ENCODE data around the gene TSPO2.

The TSPO2 gene

DNA sequence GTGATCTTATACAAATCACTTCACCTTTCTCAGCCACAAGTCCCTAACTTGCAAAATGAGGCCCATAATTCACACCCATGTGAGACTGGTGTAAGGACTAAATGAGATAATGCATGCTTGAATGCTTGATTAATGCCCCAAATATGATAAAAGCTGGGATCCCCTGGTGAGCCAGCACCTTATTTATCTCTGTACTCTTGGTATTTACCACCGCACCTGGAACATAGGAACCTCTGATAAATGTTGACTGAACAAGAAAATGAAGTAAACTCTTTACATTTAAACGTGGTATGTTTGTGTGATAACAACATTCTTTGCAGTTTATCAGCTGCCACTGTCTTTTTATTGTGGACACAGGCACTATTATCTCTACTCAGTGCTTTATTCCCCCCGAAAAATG is 8.3 kb downstream of the TSPO2 start:
- H3K4me2 ChIP-seq (ENCODE audit: low read length) = no peak overlapping the region
- H4K8ac ChIP-seq (ENCODE audit: low read depth, low read length) = no peak overlapping the region
- H2BK120ac ChIP-seq (ENCODE audit: insufficient read depth, low read length, poor library complexity) = no peak overlapping the region
- H3K27me3 ChIP-seq (ENCODE audit: insufficient read depth, low read length) = no peaks in the 10 kb centered on the region
- no peak overlapping the region for H3K9ac ChIP-seq (ENCODE audit: low read length)
- no peaks in the 10 kb centered on the region for H3K79me2 ChIP-seq (ENCODE audit: control insufficient read depth, insufficient read depth, low read length, poor library complexity)
- no peak overlapping the region for H2BK5ac ChIP-seq (ENCODE audit: low read depth, low read length, poor library complexity)
- H4K12ac ChIP-seq (ENCODE audit: low read depth, low read length) = no peak overlapping the region
- H3K23ac ChIP-seq (ENCODE audit: low read length) = no peak overlapping the region
- H3K79me1 ChIP-seq (ENCODE audit: low read length) = peaks cover 14% of the 10 kb centered on the region
- H3K4me1 ChIP-seq (ENCODE audit: control insufficient read depth in 1 of 2, insufficient read depth in 2 of 2, low read length in 2 of 2) = peaks cover 22 to 29% of the 10 kb centered on the region in 2 experiments
- no peak overlapping the region for H2AK5ac ChIP-seq (ENCODE audit: low read length)
- WGBS (ENCODE audit: extremely low coverage, insufficient coverage, insufficient read length) = no CpG with 5 or more reads among the region's 3 CpGs
- H3K18ac ChIP-seq (ENCODE audit: low read length) = no peak overlapping the region
- H3K4ac ChIP-seq (ENCODE audit: low read depth, low read length) = no peak overlapping the region
- H3K14ac ChIP-seq (ENCODE audit: low read length) = no peak overlapping the region
- peak; percentile 40 to 77 for DNase-seq
- H4K91ac ChIP-seq (ENCODE audit: low read depth, low read length) = no peak overlapping the region
- H3K4me3 ChIP-seq (ENCODE audit: low read depth, low read length) = no peak overlapping the region
- no peak overlapping the region for H2BK12ac ChIP-seq (ENCODE audit: low read length)
- no peak overlapping the region for H3K27ac ChIP-seq (ENCODE audit: low read depth, low read length)
- H3K9me3 ChIP-seq (ENCODE audit: insufficient read depth, low read depth, low read length) = no peaks in the 10 kb centered on the region
- no peak overlapping the region for H2AFZ ChIP-seq (ENCODE audit: insufficient read depth, low read length, poor library complexity)
- H3K36me3 ChIP-seq (ENCODE audit: control insufficient read depth in 1 of 2, insufficient read depth in 2 of 2, low read length in 2 of 2) = no peaks in the 10 kb centered on the region

DNA sequence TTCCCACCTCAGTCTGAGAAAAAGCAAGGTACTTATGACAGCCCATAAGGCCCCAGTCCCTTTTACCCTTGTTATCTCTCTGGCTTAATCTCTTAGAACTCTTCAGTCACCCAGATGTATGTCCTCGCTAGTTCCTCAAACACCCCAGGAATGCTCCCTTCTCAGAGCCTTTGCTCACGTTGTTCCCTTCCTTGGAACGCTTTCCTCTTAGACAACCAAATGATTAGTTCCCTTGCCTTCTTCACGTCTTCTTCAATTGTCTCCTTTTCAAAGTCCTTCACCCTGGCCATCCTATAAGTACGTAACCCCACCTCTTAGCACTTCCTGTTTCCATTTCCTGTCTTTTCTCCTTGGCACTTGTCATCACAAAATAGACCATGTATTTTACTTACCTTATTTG is 9.6 kb downstream of the TSPO2 start:
- no peak overlapping the region for H3K23ac ChIP-seq (ENCODE audit: low read length)
- WGBS (ENCODE audit: extremely low coverage, insufficient coverage, insufficient read length) = no CpG with 5 or more reads among the region's 5 CpGs
- no peak overlapping the region for H3K18ac ChIP-seq (ENCODE audit: low read length)
- H2AK5ac ChIP-seq (ENCODE audit: low read length) = no peak overlapping the region
- H4K12ac ChIP-seq (ENCODE audit: low read depth, low read length) = no peak overlapping the region
- no peaks in the 10 kb centered on the region for H3K36me3 ChIP-seq (ENCODE audit: control insufficient read depth in 1 of 2, insufficient read depth in 2 of 2, low read length in 2 of 2)
- peaks cover 14% of the 10 kb centered on the region for H3K79me1 ChIP-seq (ENCODE audit: low read length)
- no peak overlapping the region for H3K27ac ChIP-seq (ENCODE audit: low read depth, low read length)
- H4K8ac ChIP-seq (ENCODE audit: low read depth, low read length) = no peak overlapping the region
- no peaks in the 10 kb centered on the region for H3K9me3 ChIP-seq (ENCODE audit: insufficient read depth, low read depth, low read length)
- H3K9ac ChIP-seq (ENCODE audit: low read length) = no peak overlapping the region
- H3K27me3 ChIP-seq (ENCODE audit: insufficient read depth, low read length) = no peaks in the 10 kb centered on the region
- H2BK12ac ChIP-seq (ENCODE audit: low read length) = no peak overlapping the region
- no peak overlapping the region for H3K4ac ChIP-seq (ENCODE audit: low read depth, low read length)
- H2AFZ ChIP-seq (ENCODE audit: insufficient read depth, low read length, poor library complexity) = no peak overlapping the region
- H3K14ac ChIP-seq (ENCODE audit: low read length) = no peak overlapping the region
- peaks cover 22 to 29% of the 10 kb centered on the region in 2 experiments for H3K4me1 ChIP-seq (ENCODE audit: control insufficient read depth in 1 of 2, insufficient read depth in 2 of 2, low read length in 2 of 2)
- H3K79me2 ChIP-seq (ENCODE audit: control insufficient read depth, insufficient read depth, low read length, poor library complexity) = no peaks in the 10 kb centered on the region
- no peak overlapping the region for H3K4me2 ChIP-seq (ENCODE audit: low read length)
- no peak for DNase-seq
- H3K4me3 ChIP-seq (ENCODE audit: low read depth, low read length) = no peak overlapping the region
- H4K91ac ChIP-seq (ENCODE audit: low read depth, low read length) = no peak overlapping the region
- no peak overlapping the region for H2BK5ac ChIP-seq (ENCODE audit: low read depth, low read length, poor library complexity)
- no peak overlapping the region for H2BK120ac ChIP-seq (ENCODE audit: insufficient read depth, low read length, poor library complexity)

- Histone ChIP-seq H3K27ac (ENCODE audit: low read depth, low read length) (no peak within 1 kb of the TSS), H2AK5ac (ENCODE audit: low read length) (no peak within 1 kb of the TSS), H3K14ac (ENCODE audit: low read length) (no peak within 1 kb of the TSS), H2BK5ac (ENCODE audit: low read depth, low read length, poor library complexity) (no peak within 1 kb of the TSS), H3K27me3 (ENCODE audit: insufficient read depth, low read length) (no peaks in the 10 kb centered on the region), H3K36me3 (ENCODE audit: control insufficient read depth in 1 of 2, insufficient read depth in 2 of 2, low read length in 2 of 2) (no peaks in the 10 kb centered on the region), H3K23ac (ENCODE audit: low read length) (no peak within 1 kb of the TSS), H3K4ac (ENCODE audit: low read depth, low read length) (no peak within 1 kb of the TSS), H3K4me1 (ENCODE audit: control insufficient read depth in 1 of 2, insufficient read depth in 2 of 2, low read length in 2 of 2) (peaks cover 22 to 29% of the 10 kb centered on the region in 2 experiments), H4K12ac (ENCODE audit: low read depth, low read length) (no peak within 1 kb of the TSS), H2AFZ (ENCODE audit: insufficient read depth, low read length, poor library complexity) (no peak within 1 kb of the TSS), H2BK120ac (ENCODE audit: insufficient read depth, low read length, poor library complexity) (no peak within 1 kb of the TSS), H3K9ac (ENCODE audit: low read length) (no peak within 1 kb of the TSS), H3K4me3 (ENCODE audit: low read depth, low read length) (no peak within 1 kb of the TSS), H3K79me1 (ENCODE audit: low read length) (peaks cover 14% of the 10 kb centered on the region), H3K79me2 (ENCODE audit: control insufficient read depth, insufficient read depth, low read length, poor library complexity) (no peaks in the 10 kb centered on the region), H4K91ac (ENCODE audit: low read depth, low read length) (no peak within 1 kb of the TSS), H4K8ac (ENCODE audit: low read depth, low read length) (no peak within 1 kb of the TSS), H3K18ac (ENCODE audit: low read length) (no peak within 1 kb of the TSS), H3K9me3 (ENCODE audit: insufficient read depth, low read depth, low read length) (no peaks in the 10 kb centered on the region), H2BK12ac (ENCODE audit: low read length) (peak within 1 kb of the TSS; percentile 64), H3K4me2 (ENCODE audit: low read length) (no peak within 1 kb of the TSS)
- no CpG with 5 or more reads among the region's 5 CpGs for WGBS (ENCODE audit: extremely low coverage, insufficient coverage, insufficient read length)
- no peak for DNase-seq
These were observed 10.8 kb downstream of the TSPO2 start, which contains the start of gene APOBEC2 for GRCh38 chr6:41053041-41053440. Gene APOBEC2 (plus strand): TSS chr6:41053202. CDS start chr6:41053348, 146 bp downstream.

DNA sequence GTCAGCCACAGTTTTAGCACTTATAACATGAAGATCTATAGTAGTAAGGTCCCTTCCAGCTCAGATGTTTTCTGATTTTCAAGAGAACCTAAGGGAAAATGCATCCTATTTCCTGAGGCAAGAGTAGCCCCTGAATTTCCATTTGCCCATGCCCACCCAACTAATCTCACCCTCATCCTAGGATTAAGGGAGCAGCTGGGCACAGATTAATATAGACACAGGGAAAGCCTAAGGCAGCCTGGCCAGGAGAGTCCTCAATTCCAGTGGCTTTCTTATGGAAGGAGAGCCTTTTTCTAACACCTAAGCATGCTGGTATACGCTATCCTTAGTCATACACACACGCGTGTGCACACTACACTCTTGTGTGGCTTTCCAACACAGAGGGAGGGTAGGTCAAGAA is 12.2 kb downstream of the TSPO2 start:
- Histone ChIP-seq H4K12ac (ENCODE audit: low read depth, low read length) (no peak overlapping the region), H2BK120ac (ENCODE audit: insufficient read depth, low read length, poor library complexity) (no peak overlapping the region), H3K9me3 (ENCODE audit: insufficient read depth, low read depth, low read length) (no peaks in the 10 kb centered on the region), H2BK5ac (ENCODE audit: low read depth, low read length, poor library complexity) (no peak overlapping the region), H3K4me3 (ENCODE audit: low read depth, low read length) (no peak overlapping the region), H3K23ac (ENCODE audit: low read length) (no peak overlapping the region), H3K4me1 (ENCODE audit: control insufficient read depth in 1 of 2, insufficient read depth in 2 of 2, low read length in 2 of 2) (peaks cover 18 to 25% of the 10 kb centered on the region in 2 experiments), H3K79me1 (ENCODE audit: low read length) (peaks cover 3% of the 10 kb centered on the region), H4K8ac (ENCODE audit: low read depth, low read length) (no peak overlapping the region), H3K9ac (ENCODE audit: low read length) (no peak overlapping the region), H3K27ac (ENCODE audit: low read depth, low read length) (no peak overlapping the region), H3K79me2 (ENCODE audit: control insufficient read depth, insufficient read depth, low read length, poor library complexity) (no peaks in the 10 kb centered on the region), H2BK12ac (ENCODE audit: low read length) (no peak overlapping the region), H4K91ac (ENCODE audit: low read depth, low read length) (no peak overlapping the region), H3K14ac (ENCODE audit: low read length) (no peak overlapping the region), H3K36me3 (ENCODE audit: control insufficient read depth in 1 of 2, insufficient read depth in 2 of 2, low read length in 2 of 2) (no peaks in the 10 kb centered on the region), H3K4me2 (ENCODE audit: low read length) (no peak overlapping the region), H3K18ac (ENCODE audit: low read length) (no peak overlapping the region), H3K27me3 (ENCODE audit: insufficient read depth, low read length) (no peaks in the 10 kb centered on the region), H2AFZ (ENCODE audit: insufficient read depth, low read length, poor library complexity) (no peak overlapping the region), H2AK5ac (ENCODE audit: low read length) (no peak overlapping the region), H3K4ac (ENCODE audit: low read depth, low read length) (no peak overlapping the region)
- no peak for DNase-seq
- no CpG with 5 or more reads among the region's 3 CpGs for WGBS (ENCODE audit: extremely low coverage, insufficient coverage, insufficient read length)

All from trophoblast cell (in vitro differentiated cells and primary cell).